D721Med (cell line): ENCODE measurements around the gene EXOC4.

ENCODE experiments used
- DNase-seq: peaks from one replicate; pipeline ENCODE4 v3.0.0; 2011; ENCODE audit warnings: low spot score; ENCODE audit not compliant: insufficient read length
- FAIRE-seq: peaks from 2 replicates; lab custom pipeline; 2011; peaks lifted over from hg19 to GRCh38; lab: Jason Lieb, UNC
- CTCF ChIP-seq: IDR thresholded peaks from 2 replicates; pipeline ENCODE4 v1.5.1; 2012; ENCODE audit warnings: mild to moderate bottlenecking, control low read depth; ENCODE audit not compliant: insufficient read depth; ENCODE audit errors: missing control alignments

The EXOC4 gene

GRCh38 chr7:133255486-133255885 lies 2.6 kb downstream of the EXOC4 start:
- DNase-seq (no peak), FAIRE-seq (no peak)
- TF ChIP-seq CTCF, result no peak

- no peak for TF ChIP-seq CTCF
- no peak for FAIRE-seq
- DNase-seq, result no peak
These were observed 5.3 kb downstream of the EXOC4 start for GRCh38 chr7:133258174-133258573.

- FAIRE-seq, result peak; percentile 79
- no peak for DNase-seq
- no peak for TF ChIP-seq CTCF
These were observed 12.9 kb downstream of the EXOC4 start for GRCh38 chr7:133265821-133266220.

GRCh38 chr7:133268355-133268754 lies 15.5 kb downstream of the EXOC4 start:
- FAIRE-seq, result peak; percentile 6
- DNase-seq, result no peak

GRCh38 chr7:133272336-133272735 lies 19.5 kb downstream of the EXOC4 start:
- TF ChIP-seq CTCF, result no peak
- DNase-seq (no peak), FAIRE-seq (no peak)

More at GRCh38 chr7:133268355-133268754, 15.5 kb downstream of the EXOC4 start:
- TF ChIP-seq CTCF, result no peak

GRCh38 chr7:133273227-133273626 lies 20.3 kb downstream of the EXOC4 start:
- FAIRE-seq, result no peak
- TF ChIP-seq CTCF, result no peak
- DNase-seq, result no peak

GRCh38 chr7:133274265-133274664 lies 21.4 kb downstream of the EXOC4 start:
- FAIRE-seq, result no peak
- DNase-seq, result no peak
- no peak for TF ChIP-seq CTCF
